SJSA1 (cell line): Measurements from ENCODE around the gene FN3K. TPM values are rescaled to one million over a fixed set of nuclear protein-coding genes. Genes with fewer than 3 reads are reported as not detected.
"Not testable (repeated sequence)": the region's sequence is repeated elsewhere in the genome, so short reads cannot be mapped to it uniquely, and the experiment has no call there.

Experiments used
- DNase-seq, 2 experiments: peaks; one replicate each; pipeline ENCODE4 v3.0.0-alpha.2; 2015 to 2020; ENCODE audit warnings: low spot score in 2 of 2, low read depth in 1 of 2
- H3K27ac ChIP-seq: fragments of 250-450 bp; sonication (Bioruptor Pico); 2 replicates; pipeline ENCODE4 v1.5.1; 2020; ENCODE audit warnings: mild to moderate bottlenecking, moderate library complexity
- H3K27me3 ChIP-seq: fragments of 250-450 bp; sonication (Bioruptor Pico); replicated peaks from 2 replicates; pipeline ENCODE4 v1.5.1; 2020; ENCODE audit warnings: mild to moderate bottlenecking, moderate library complexity
- H3K36me3 ChIP-seq: fragments of 250-450 bp; sonication (Bioruptor Pico); 2 replicates; pipeline ENCODE4 v1.5.1; 2020; ENCODE audit warnings: mild to moderate bottlenecking
- H3K4me1 ChIP-seq: fragments of 250-450 bp; sonication (Bioruptor Pico); replicated peaks from 2 replicates; pipeline ENCODE4 v1.6.1; 2021; ENCODE audit warnings: mild to moderate bottlenecking
- H3K4me3 ChIP-seq: fragments of 250-450 bp; sonication (Bioruptor Pico); 2 replicates; pipeline ENCODE4 v1.5.1; 2020; ENCODE audit warnings: mild to moderate bottlenecking
- H3K9me3 ChIP-seq: fragments of 250-450 bp; sonication (Bioruptor Pico); replicated peaks from 2 replicates; pipeline ENCODE4 v1.5.1; 2020; ENCODE audit warnings: mild to moderate bottlenecking
- total RNA-seq: library from RNA; depleted of rRNA; stranded (reverse); fragments of >200 nt; shearing (Covaris generic); gene quantifications from 2 replicates; pipeline ENCODE4 v1.2.3, GENCODE V29; 2014

The FN3K gene
- total RNA-seq, 1 experiment from 2014 or later: 0.13 TPM

DNA sequence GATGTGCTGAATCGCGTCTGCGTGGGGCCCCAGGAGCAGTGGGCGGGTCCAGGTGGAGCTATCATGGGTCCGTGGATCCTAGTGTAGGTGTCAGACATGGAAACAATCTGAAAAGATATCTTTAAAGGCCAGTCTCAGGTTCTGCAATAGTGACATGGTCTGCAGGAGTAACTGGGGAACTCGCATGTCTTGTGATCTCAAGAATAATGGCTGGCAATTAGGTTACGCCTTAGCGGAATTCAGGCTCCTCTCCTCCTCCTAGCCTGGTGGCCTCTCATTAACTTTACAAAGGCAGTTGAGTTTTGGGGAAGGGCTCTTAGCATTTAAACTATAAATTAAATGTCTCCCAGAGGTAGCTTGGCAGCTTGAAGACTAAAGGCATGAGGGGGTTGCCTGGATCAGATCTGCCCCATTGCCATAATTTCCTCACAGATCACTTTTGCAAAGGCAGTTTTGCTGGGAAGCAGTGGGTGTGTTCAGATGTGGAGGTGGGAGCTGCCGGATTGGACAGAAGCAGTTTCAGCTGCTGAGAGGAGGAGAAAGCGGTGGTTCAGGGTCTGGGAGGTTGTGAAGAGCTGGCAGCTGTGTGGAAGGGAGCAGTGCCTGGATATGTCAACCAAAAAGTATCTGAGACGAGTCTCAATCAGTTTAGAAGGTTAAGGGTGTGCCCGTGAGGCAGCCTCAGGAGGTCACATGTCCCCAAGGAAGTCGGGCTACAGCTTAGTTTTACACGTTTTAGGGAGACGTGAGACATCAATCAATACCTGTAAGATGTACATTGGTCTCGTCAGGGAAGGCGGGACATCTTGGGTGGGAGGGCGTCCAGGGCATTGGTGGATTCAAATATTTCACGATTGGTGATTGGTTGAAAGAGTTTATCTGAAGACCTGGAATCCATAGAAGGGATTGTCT is 19.1 kb downstream of the FN3K start:
- no peak for DNase-seq

DNA sequence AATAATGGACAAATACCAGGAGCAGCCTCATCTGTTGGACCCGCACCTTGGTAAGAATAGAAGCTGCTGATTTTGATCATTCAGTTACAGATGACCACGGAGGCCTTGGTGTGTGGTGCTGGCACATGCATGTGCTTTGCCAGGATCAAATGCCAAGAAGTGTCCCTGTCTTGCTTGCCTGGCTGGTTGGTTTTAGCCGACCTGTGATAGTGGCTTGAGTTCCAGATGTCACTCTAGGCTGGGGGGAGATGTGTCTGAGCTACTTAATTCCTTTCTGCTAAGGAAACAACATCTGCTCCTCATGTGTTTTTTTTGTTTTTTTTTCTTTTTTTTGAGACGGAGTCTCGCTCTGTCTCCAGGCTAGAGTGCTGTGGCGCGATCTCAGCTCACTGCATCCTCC is 20.8 kb downstream of the FN3K start:
- H3K4me1 ChIP-seq: peaks cover 9% of the 10 kb centered on the region; the same call in 1 of the 2 replicates
- H3K27me3 ChIP-seq: no peaks in the 10 kb centered on the region
- DNase-seq: no peak
- 0 out of 2 replicates have a peak, but pooled peaks cover under 1% of the 10 kb centered on the region for H3K9me3 ChIP-seq
- no peak overlapping the region for H3K27ac ChIP-seq
- no peak overlapping the region for H3K4me3 ChIP-seq
- peaks cover 30% of the 10 kb centered on the region for H3K36me3 ChIP-seq

More for the DNA sequence above, 19.1 kb downstream of the FN3K start:
- H3K36me3 ChIP-seq: peaks cover 27% of the 10 kb centered on the region
- no peak overlapping the region for H3K4me3 ChIP-seq
- H3K9me3 ChIP-seq: peaks cover 8% of the 10 kb centered on the region
- peaks cover 11% of the 10 kb centered on the region; the same call in 1 of the 2 replicates for H3K4me1 ChIP-seq
- H3K27ac ChIP-seq: no peak overlapping the region
- no peaks in the 10 kb centered on the region for H3K27me3 ChIP-seq

GRCh38 chr17:82765371-82765770 is 30.0 kb downstream of the FN3K start:
- no peak for DNase-seq
- no peak overlapping the region for H3K27ac ChIP-seq
- H3K36me3 ChIP-seq: peaks cover 75% of the 10 kb centered on the region

DNA sequence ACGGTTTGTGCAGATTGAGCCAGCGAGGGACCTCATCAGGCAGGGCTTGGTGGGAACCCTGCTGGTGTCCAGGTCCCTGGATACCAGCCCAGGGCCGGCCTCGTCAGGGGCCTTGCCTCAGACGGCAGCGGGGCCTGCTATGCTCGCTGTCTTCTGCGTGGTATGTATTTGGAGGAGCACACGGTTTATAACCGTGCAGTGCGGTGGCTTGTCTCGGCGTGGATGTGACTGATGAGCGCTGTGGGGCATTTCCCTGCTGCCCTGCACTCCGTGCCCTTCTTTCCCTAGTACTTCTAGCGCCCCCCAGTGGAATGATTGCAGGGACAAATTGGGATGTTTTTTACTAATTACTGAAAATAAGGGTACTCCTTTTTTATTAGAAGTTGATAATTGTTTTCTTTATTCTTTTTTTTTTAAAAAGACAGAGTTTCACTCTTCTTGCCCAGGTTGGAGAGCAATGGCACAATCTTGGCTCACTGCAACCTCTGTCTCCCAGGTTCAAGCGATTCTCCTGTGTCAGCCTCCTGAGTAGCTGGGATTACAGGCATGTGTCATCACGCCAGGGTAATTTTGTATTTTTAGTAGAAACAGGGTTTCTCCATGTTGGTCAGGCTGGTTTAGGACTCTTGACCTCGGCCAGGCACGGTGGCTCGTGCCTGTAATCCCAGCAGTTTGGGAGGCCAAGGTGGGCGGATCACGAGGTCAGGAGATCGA is 31.8 kb downstream of the FN3K start:
- H3K9me3 ChIP-seq: no peaks in the 10 kb centered on the region
- no peak overlapping the region for H3K27ac ChIP-seq
- no peaks in the 10 kb centered on the region for H3K27me3 ChIP-seq
- no peak overlapping the region for H3K4me3 ChIP-seq
- DNase-seq: peak; percentile 53 to 73
- peaks cover 84% of the 10 kb centered on the region for H3K36me3 ChIP-seq
- H3K4me1 ChIP-seq: no peaks in the 10 kb centered on the region

More at GRCh38 chr17:82765371-82765770, 30.0 kb downstream of the FN3K start:
- no peak overlapping the region for H3K4me3 ChIP-seq
- no peaks in the 10 kb centered on the region for H3K9me3 ChIP-seq
- H3K27me3 ChIP-seq: no peaks in the 10 kb centered on the region
- no peaks in the 10 kb centered on the region for H3K4me1 ChIP-seq

- Histone ChIP-seq H3K9me3 (no peaks in the 10 kb centered on the region), H3K4me1 (no peaks in the 10 kb centered on the region), H3K4me3 (no peak overlapping the region), H3K27me3 (no peaks in the 10 kb centered on the region), H3K27ac (no peak overlapping the region), H3K36me3 (peaks cover 78% of the 10 kb centered on the region)
- DNase-seq: no peak
Measured at GRCh38 chr17:82769041-82769440, 33.6 kb downstream of the FN3K start.

DNA sequence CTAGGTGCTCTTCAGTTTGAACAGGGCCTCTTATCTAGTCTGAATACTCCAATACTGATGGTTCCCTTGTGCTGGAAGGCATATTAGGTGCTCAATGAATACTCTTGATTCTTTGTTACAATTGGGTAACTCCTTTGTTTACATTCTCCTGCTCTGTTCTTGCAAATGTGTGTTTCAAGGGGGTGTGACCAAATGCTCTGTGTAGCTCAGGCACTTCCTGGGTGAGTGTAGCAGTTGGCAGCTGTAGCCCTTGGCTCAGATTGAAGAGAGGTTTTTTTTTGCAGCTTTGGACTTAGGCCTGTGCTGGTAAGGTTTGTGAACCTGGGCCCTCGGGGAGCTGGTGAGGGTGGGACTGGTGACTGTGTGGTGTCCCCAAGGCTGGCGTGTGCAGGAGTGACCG is 36.6 kb downstream of the FN3K start:
- no peak overlapping the region for H3K4me3 ChIP-seq
- DNase-seq: peak in 1 of 2 experiments; percentile 17
- H3K9me3 ChIP-seq: no peaks in the 10 kb centered on the region
- no peak overlapping the region for H3K27ac ChIP-seq
- H3K4me1 ChIP-seq: no peaks in the 10 kb centered on the region
- H3K27me3 ChIP-seq: no peaks in the 10 kb centered on the region
- peaks cover 79% of the 10 kb centered on the region for H3K36me3 ChIP-seq

DNA sequence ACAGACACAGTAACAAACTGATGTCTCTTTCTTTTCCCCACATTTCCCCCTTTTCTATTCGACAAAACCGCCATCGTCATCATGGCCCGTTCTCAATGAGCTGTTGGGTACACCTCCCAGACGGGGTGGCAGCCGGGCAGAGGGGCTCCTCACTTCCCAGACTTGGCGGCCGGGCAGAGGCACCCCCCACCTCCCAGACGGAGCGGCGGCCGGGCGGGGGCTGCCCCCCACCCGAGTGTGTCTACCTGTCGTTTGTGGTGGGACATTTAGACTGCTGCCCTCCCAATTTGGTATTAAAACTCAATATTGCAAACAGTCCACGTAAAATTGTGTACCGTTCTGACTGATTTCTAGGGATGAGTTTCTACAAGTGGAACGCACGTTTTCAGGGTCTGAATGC is 39.0 kb downstream of the FN3K start:
- H3K27me3 ChIP-seq, H3K9me3 ChIP-seq, H3K4me1 ChIP-seq, DNase-seq, H3K4me3 ChIP-seq, H3K27ac ChIP-seq: not testable (repeated sequence)
- H3K36me3 ChIP-seq: peaks cover 58% of the 10 kb centered on the region

GRCh38 chr17:82775001-82775823 is 39.8 kb downstream of the FN3K start:
- H3K4me3 ChIP-seq: no peak overlapping the region
- DNase-seq: peak; percentile 42 to 67
- peaks cover 53% of the 10 kb centered on the region for H3K36me3 ChIP-seq

DNA sequence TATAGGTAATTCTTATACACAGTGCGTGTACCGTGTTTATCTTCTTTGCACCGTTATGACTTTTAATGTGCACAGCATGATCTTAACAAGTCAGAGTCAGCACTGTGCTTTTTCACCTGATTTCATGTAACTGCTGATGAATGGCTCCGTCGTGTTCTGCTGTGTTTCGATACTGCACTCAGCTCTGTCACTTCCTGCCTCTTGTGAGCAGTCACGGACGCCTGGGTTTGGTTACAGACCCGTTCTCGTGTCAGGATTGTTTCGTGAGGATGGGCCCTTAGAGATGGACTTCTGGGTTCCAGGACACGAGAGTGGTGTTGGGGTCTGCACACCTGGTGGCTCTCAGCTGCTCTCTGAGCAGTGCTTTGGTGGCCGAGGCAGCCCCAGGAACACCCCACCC is 41.0 kb downstream of the FN3K start:
- Histone ChIP-seq H3K27ac (no peak overlapping the region), H3K27me3 (no peaks in the 10 kb centered on the region), H3K9me3 (no peaks in the 10 kb centered on the region), H3K36me3 (peaks cover 45% of the 10 kb centered on the region), H3K4me3 (no peak overlapping the region), H3K4me1 (no peaks in the 10 kb centered on the region)
- DNase-seq: no peak

More at GRCh38 chr17:82775001-82775823, 39.8 kb downstream of the FN3K start:
- H3K27ac ChIP-seq: no peak overlapping the region
- no peaks in the 10 kb centered on the region for H3K9me3 ChIP-seq
- H3K27me3 ChIP-seq: no peaks in the 10 kb centered on the region
- no peaks in the 10 kb centered on the region for H3K4me1 ChIP-seq

- H3K4me1 ChIP-seq, DNase-seq, H3K9me3 ChIP-seq, H3K4me3 ChIP-seq, H3K27ac ChIP-seq, H3K27me3 ChIP-seq: not testable (repeated sequence)
- H3K36me3 ChIP-seq: peaks cover 48% of the 10 kb centered on the region
Measured at GRCh38 chr17:82777778-82778375, 42.5 kb downstream of the FN3K start.

GRCh38 chr17:82779541-82779940 is 44.1 kb downstream of the FN3K start:
- Histone ChIP-seq H3K27ac (no peak overlapping the region), H3K27me3 (no peaks in the 10 kb centered on the region)
- DNase-seq: no peak

DNA sequence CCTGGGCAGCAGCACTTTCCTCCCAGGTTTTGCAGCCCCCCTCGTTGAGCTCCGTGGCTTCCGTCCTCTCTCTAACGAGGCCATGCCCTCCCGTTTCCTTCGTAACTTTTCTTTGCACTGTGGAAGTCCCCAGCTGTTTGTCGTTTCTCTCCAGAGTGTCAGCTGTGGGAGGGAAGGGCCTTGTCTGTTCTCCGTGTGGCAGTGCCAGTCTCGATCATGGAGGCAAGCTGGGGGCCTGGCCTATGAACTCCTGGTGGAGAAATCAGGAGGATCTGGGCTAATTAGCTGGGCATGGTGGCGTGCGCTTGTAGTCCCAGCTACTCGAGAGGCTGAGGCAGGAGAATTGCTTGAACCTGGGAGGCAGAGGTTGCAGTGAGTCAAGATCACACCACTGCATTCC is 44.8 kb downstream of the FN3K start:
- no peak for DNase-seq
- Histone ChIP-seq H3K27ac (no peak overlapping the region), H3K4me1 (no peaks in the 10 kb centered on the region), H3K27me3 (no peaks in the 10 kb centered on the region), H3K36me3 (peaks cover 47% of the 10 kb centered on the region), H3K9me3 (no peaks in the 10 kb centered on the region), H3K4me3 (no peak overlapping the region)

More at GRCh38 chr17:82779541-82779940, 44.1 kb downstream of the FN3K start:
- no peaks in the 10 kb centered on the region for H3K9me3 ChIP-seq
- H3K4me1 ChIP-seq: no peaks in the 10 kb centered on the region
- no peak overlapping the region for H3K4me3 ChIP-seq
- H3K36me3 ChIP-seq: peaks cover 53% of the 10 kb centered on the region
